Caco-2 (cell line): ENCODE measurements around the gene ANP32B. TPM values are rescaled to one million over a fixed set of nuclear protein-coding genes. Genes with fewer than 3 reads are reported as not detected.

Experiments used
- BruUV-seq: library from RNA; stranded (reverse); fragments of 400-500 nt; replicated peaks from 2 replicates; lab custom pipeline; 2021; lab: Mats Ljungman, UMichigan
- CTCF ChIA-PET: fragments of 300-600 bp; sonication (Branson Sonifier 250); formaldehyde crosslinking; loops from one replicate; lab custom pipeline; 2022; ENCODE audit warnings: antibody characterized with exemption; lab: Charles Lee
- POLR2A ChIA-PET: fragments of 300-600 bp; sonication (Branson Sonifier 250); formaldehyde crosslinking; loops from one replicate; lab custom pipeline; 2022; ENCODE audit warnings: antibody characterized with exemption; lab: Charles Lee
- DNase-seq, 2 experiments: peaks; one replicate each; pipeline versions ENCODE4 v3.0.0 to v3.0.0-alpha.2; 2020 to 2022
- H3K27me3 ChIP-seq: replicated peaks from 2 replicates; pipeline ENCODE4 v1.6.0; 2011; ENCODE audit warnings: low read length; ENCODE audit not compliant: control insufficient read depth, insufficient read depth
- H3K36me3 ChIP-seq: 2 replicates; pipeline ENCODE4 v1.5.1; 2011; ENCODE audit warnings: low read length; ENCODE audit not compliant: control insufficient read depth, insufficient read depth
- H3K4me1 ChIP-seq: fragments of 250-450 bp; sonication (Bioruptor Pico); 2 replicates; pipeline ENCODE4 v1.5.1; 2020; ENCODE audit warnings: mild to moderate bottlenecking
- H3K4me3 ChIP-seq: 2 replicates; pipeline ENCODE4 v1.5.1; 2011; ENCODE audit warnings: low read depth, mild to moderate bottlenecking, control low read depth, low read length
- H3K9me3 ChIP-seq: fragments of 250-450 bp; sonication (Bioruptor Pico); 2 replicates; pipeline ENCODE4 v1.5.1; 2020; ENCODE audit warnings: mild to moderate bottlenecking, moderate library complexity
- H3K27ac Mint-ChIP-seq: one replicate; pipeline ENCODE4 v1.8.0; 2022; ENCODE audit warnings: mixed read lengths; ENCODE audit not compliant: unreplicated experiment
- H3K27me3 Mint-ChIP-seq: one replicate; pipeline ENCODE4 v1.8.0; 2022; ENCODE audit warnings: mixed read lengths; ENCODE audit not compliant: insufficient read depth, unreplicated experiment
- H3K36me3 Mint-ChIP-seq: one replicate; pipeline ENCODE4 v1.8.0; 2022; ENCODE audit warnings: mild to moderate bottlenecking, mixed read lengths; ENCODE audit not compliant: insufficient read depth, unreplicated experiment
- H3K4me1 Mint-ChIP-seq: one replicate; pipeline ENCODE4 v1.8.0; 2022; ENCODE audit warnings: low read depth, mixed read lengths; ENCODE audit not compliant: unreplicated experiment
- H3K4me3 Mint-ChIP-seq: one replicate; pipeline ENCODE4 v1.8.0; 2022; ENCODE audit warnings: mild to moderate bottlenecking, moderate library complexity, mixed read lengths; ENCODE audit not compliant: unreplicated experiment
- H3K9me3 Mint-ChIP-seq: one replicate; pipeline ENCODE4 v1.8.0; 2022; ENCODE audit warnings: mixed read lengths; ENCODE audit not compliant: unreplicated experiment
- CTCF ChIP-seq, 2 experiments: fragments of 200-600 bp in 1 of 2; IDR thresholded peaks; 1 replicate in 1 of 2; 2 replicates in 1 of 2; pipeline versions ENCODE4 v1.5.1 to v1.8.0; 2011 to 2022; ENCODE audit warnings: antibody characterized with exemption in 1 of 2, control low read depth in 1 of 2, inconsistent platforms in 1 of 2, low read depth in 1 of 2, low read length in 1 of 2, mild to moderate bottlenecking in 1 of 2, moderate library complexity in 1 of 2; ENCODE audit not compliant: insufficient read depth in 1 of 2, severe bottlenecking in 1 of 2, unreplicated experiment in 1 of 2
- intact Hi-C: fragments of 100-400 bp; cut with micrococcal nuclease; formaldehyde crosslinking; loops from one replicate; pipeline ENCODE4 v1.10.0; 2022; ENCODE audit not compliant: unreplicated experiment
- total RNA-seq: library from RNA; stranded (reverse); gene quantifications from 2 replicates; pipeline ENCODE4 v1.2.3, GENCODE V29; 2022

ANP32B gene
- total RNA-seq, 1 experiment from 2014 or later: 317 TPM

DNA sequence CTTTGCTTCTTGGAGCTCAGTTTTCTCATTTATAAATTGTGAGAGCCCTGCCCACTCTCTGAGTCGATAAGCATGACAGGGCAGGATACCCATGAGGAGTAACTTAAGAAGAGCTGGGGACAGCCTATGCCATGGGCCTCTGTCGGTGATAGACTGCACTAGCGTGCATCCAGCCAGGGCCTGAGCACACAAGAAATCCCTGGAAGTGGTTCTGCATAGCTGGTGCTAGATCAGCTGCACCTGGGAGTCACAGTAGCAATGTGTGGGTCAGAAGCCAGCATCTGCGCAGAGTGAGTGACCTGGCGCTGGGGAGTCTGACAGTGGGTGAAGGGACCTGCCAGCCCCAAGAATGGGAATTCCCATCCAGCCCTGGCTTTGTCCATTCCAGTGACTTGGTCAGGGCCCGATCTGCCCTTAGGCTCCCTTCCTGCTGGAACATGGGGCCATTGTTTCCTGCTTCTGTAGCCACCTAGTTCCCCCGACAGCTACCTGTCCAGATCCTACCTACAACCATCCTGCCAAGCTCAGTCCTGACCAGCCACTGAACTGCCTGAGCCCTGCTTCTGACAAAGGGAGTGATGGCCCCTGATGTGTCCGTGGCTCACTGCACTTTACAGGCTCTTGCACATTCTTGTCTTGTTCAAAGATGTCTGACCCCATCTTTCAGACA lies 37.5 kb downstream of the ANP32B start:
- ChIA-PET CTCF (interaction anchor here (0.6 to 1.4 kb wide), 2 partner anchors 14 to 35 kb away, joined by 3 to 4 read pairs; no protein-coding TSS in a partner anchor), POLR2A (no interaction called here)
- Mint-ChIP-seq H3K36me3 (peaks cover 69% of the 10 kb centered on the region), H3K9me3 (no peaks in the 10 kb centered on the region), H3K27me3 (no peaks in the 10 kb centered on the region), H3K27ac (no peak overlapping the region), H3K4me1 (no peaks in the 10 kb centered on the region), H3K4me3 (no peak overlapping the region)
- no peak for TF ChIP-seq CTCF (IDR thresholded peaks at IDR 0.05; ENCODE audit: insufficient read depth in 1 of 2, low read depth in 1 of 2, low read length in 1 of 2, severe bottlenecking in 1 of 2, unreplicated experiment in 1 of 2)
- Histone ChIP-seq H3K9me3 (no peaks in the 10 kb centered on the region), H3K27me3 (no peaks in the 10 kb centered on the region), H3K36me3 (peaks cover 1% of the 10 kb centered on the region; the same call in 1 of the 2 replicates), H3K4me1 (no peaks in the 10 kb centered on the region), H3K4me3 (no peak overlapping the region)
- intact Hi-C loops: no loop called here
- BruUV-seq: no TSS peak
- DNase-seq: no peak

DNA sequence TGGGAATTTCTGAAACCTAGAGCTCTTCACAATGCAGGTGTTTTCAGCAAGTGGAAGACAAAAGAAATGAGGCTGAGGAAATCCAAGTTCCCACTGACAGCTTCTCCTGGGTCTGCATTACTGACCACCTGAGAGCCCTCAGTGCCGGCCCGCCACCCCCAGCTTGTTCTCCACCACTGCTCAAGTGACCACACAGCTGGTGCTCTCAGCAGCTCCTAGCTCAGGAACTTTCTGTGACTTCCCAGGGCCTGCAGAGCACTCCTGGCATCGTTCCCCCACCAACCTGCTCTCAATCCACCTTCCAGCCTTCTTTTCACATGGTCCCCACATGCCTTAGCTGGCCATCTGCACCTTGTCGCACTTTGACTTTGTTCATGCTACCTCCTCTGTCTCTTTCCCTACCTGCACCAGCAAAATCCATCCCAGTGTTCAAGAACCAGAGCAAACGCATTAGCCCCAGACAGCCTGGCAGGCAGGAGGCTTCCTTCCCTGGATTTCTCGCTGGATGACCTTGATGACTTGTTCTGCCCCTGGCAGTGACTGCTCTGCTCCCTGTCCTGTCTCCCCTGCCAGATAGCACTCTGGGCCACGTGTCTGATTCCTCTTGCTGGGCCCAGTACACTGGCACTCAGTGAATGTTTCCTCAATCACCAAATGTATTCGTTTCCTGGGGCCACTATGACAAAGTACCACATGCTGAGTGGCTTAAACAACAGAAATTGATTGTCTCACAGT lies 38.3 kb downstream of the ANP32B start:
- Mint-ChIP-seq H3K4me1 (no peaks in the 10 kb centered on the region), H3K36me3 (peaks cover 60% of the 10 kb centered on the region), H3K27ac (no peak overlapping the region), H3K4me3 (no peak overlapping the region), H3K9me3 (no peaks in the 10 kb centered on the region), H3K27me3 (no peaks in the 10 kb centered on the region)
- Histone ChIP-seq H3K36me3 (peaks cover 1% of the 10 kb centered on the region; the same call in 1 of the 2 replicates), H3K27me3 (no peaks in the 10 kb centered on the region), H3K4me1 (no peaks in the 10 kb centered on the region), H3K4me3 (no peak overlapping the region), H3K9me3 (no peaks in the 10 kb centered on the region)
- ChIA-PET CTCF (no interaction called here), POLR2A (no interaction called here)
- no peak for DNase-seq
- intact Hi-C loops: no loop called here
- no peak for TF ChIP-seq CTCF (IDR thresholded peaks at IDR 0.05; ENCODE audit: insufficient read depth in 1 of 2, low read depth in 1 of 2, low read length in 1 of 2, severe bottlenecking in 1 of 2, unreplicated experiment in 1 of 2)
- no TSS peak for BruUV-seq

GRCh38 chr9:98022447-98022846 lies 39.3 kb downstream of the ANP32B start:
- no peak for TF ChIP-seq CTCF (IDR thresholded peaks at IDR 0.05; ENCODE audit: insufficient read depth in 1 of 2, low read depth in 1 of 2, low read length in 1 of 2, severe bottlenecking in 1 of 2, unreplicated experiment in 1 of 2)
- Mint-ChIP-seq H3K4me3 (no peak overlapping the region), H3K4me1 (no peaks in the 10 kb centered on the region), H3K27ac (no peak overlapping the region), H3K27me3 (no peaks in the 10 kb centered on the region), H3K9me3 (no peaks in the 10 kb centered on the region), H3K36me3 (peaks cover 51% of the 10 kb centered on the region)
- Histone ChIP-seq H3K4me3 (no peak overlapping the region), H3K9me3 (no peaks in the 10 kb centered on the region), H3K4me1 (no peaks in the 10 kb centered on the region), H3K27me3 (no peaks in the 10 kb centered on the region), H3K36me3 (no peaks in the 10 kb centered on the region; the same call in 1 of the 2 replicates)
- BruUV-seq: no TSS peak
- intact Hi-C loops: no loop called here
- ChIA-PET CTCF (no interaction called here), POLR2A (interaction anchor here (0.6 kb wide), 1 partner anchor 9 kb away, joined by 5 read pairs; no protein-coding TSS in a partner anchor)
- no peak for DNase-seq
